GM19240 (cell line): ENCODE measurements around the gene GSG1L.

Source experiments
- DNase-seq: peaks from one replicate; pipeline ENCODE4 v3.0.0; 2011; ENCODE audit warnings: low spot score; ENCODE audit not compliant: insufficient read length

The GSG1L gene

DNA sequence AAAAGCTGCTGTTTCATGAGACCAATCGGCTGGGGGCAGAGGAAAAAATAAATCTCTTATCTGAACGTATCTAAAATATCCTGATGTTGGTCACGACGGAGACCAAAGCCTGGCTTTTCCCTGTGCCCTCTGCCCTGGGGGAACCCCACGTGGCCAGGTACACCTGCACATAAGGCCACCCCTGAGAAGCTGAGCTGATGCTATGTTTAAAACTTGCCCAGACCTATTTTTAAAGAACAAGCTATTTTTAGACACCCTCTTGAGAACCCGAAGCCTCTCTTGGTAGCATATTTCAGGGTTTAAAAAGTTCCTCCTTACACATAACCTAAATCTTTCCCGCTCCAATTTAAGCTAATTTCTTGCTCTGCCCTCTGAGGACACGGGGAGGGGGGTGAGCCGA is 210.4 kb downstream of the GSG1L start:
- no peak for DNase-seq

GRCh38 chr16:27852681-27853080 is 210.8 kb downstream of the GSG1L start:
- DNase-seq: no peak

GRCh38 chr16:27852116-27852515 is 211.4 kb downstream of the GSG1L start:
- DNase-seq: no peak

DNA sequence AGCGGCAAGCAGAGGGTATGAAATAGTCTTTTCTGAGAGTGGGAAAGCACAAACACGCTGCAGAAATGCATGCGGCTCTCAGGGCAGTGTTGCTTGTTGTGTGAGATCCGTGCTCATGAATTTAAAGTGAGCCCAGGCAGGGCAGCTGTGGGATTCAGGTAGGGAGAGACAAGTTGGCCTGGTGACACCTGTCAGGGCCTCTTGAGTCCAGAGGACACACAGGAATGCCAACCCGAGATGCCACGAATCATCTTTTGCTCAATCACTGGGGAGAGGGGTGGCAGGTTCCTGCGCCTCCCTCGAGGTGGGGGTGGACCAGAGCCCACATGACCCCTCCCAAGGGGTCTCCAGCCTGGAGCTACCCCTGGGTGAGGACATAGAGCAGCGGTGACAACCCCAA is 211.9 kb downstream of the GSG1L start:
- no peak for DNase-seq

- no peak for DNase-seq
Observed at GRCh38 chr16:27849621-27850020, 213.9 kb downstream of the GSG1L start.

DNA sequence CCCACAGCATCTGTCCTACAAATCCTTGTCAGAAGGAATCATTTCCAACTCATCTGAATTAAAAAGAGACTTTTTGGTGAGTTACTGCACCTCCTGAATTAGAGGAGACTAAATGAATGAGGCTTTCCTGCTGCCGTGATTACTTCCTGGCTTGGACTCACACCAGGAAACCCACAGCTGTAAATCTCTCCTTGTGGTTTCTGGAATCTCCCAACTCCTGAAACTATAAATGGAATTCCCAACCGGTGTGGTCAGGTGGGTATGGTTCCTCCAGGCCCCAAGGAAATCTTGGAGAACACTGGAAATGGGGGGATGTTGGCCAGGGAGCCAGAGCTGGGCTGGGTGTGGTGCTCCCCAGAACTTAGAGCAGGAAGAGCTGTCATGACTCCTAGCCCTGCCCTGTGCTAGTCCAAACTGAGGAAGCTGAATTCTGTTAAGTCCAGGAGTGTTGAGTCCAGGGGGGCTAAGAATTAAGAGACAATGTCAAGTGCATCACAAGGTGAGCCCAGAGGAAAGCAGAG is 216.4 kb downstream of the GSG1L start:
- DNase-seq: no peak

DNA sequence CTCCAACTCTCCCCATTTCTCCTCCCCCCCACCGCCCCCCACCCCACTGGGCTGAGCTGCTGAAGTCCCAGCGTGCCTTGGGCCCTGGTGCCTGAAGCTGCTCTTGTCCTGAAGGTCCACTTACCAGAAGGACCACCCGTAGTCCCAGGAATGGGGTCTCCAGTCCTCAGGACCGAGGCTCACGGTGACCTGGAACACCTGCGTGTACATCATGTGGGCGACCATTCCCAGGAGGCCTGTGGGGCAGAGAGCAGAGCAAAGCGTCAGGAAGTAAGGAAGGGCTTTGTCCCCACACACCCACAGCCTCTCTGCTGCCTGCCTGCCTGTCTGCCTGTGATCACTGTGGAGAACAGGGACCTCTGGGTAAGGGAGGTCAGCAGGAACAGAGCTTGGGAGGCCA is 218.7 kb downstream of the GSG1L start:
- DNase-seq: no peak

DNA sequence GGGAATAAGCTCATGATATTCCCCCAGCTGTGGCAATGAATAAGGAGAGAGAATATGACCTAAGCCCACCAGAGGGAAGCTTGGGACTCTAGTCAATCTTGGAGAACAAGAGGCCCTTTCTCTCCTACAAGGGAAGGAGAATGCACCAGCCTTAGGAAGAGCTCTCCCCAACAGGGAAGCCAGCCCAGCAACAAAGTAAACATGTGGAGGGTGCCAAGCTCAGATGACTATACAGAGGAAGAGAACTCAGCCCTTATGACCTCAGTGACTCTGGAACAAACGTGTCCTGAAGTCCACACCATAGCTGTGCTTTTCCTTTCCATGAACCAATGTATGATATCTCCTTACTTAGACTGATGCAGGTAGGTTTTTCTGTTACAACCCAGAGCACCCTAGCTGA is 219.7 kb downstream of the GSG1L start:
- no peak for DNase-seq

DNA sequence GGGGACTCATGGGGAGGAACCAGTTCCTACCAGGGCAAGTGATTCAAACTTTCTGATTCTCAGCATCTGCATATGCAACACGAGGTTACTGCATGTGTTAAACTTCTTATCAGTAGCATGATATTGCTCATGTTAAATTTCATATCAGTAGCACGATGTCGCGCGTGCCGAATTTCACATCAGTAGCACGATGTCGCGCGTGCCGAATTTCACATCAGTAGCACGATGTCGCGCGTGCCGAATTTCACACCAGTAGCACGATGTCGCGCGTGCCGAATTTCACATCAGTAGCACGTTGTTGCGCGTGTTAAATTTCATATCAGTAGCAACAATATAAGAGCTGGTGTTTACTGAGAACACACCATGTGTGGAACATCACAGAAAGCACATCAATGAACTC is 221.6 kb downstream of the GSG1L start:
- DNase-seq: no peak

- DNase-seq: no peak
Observed at GRCh38 chr16:27841061-27841801, 222.3 kb downstream of the GSG1L start.

- DNase-seq: no peak
Observed at GRCh38 chr16:27840311-27841060, 223.0 kb downstream of the GSG1L start.

GRCh38 chr16:27839419-27839818 is 224.1 kb downstream of the GSG1L start:
- DNase-seq: no peak

- no peak for DNase-seq
Observed at GRCh38 chr16:27838536-27839175, 224.9 kb downstream of the GSG1L start.

DNA sequence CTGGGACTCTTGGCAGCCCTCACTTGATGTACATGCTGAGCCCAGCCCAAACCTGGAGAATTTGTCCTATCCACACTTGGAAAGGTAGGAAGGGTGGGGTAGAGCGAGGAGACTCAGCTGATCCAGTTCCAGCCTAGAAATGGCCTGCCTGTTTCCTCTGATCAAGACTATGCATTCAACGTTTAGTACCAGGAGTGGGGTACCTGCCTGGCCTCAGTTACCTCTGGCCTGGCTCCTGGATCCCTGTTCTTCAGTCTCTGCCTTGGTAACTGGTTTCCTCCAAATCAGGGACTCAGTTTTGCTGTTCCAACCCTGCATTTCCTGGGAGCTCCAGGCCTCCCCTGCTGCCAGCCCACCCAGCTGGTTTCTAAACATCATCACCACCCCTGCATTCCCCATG is 233.5 kb downstream of the GSG1L start:
- no peak for DNase-seq

DNA sequence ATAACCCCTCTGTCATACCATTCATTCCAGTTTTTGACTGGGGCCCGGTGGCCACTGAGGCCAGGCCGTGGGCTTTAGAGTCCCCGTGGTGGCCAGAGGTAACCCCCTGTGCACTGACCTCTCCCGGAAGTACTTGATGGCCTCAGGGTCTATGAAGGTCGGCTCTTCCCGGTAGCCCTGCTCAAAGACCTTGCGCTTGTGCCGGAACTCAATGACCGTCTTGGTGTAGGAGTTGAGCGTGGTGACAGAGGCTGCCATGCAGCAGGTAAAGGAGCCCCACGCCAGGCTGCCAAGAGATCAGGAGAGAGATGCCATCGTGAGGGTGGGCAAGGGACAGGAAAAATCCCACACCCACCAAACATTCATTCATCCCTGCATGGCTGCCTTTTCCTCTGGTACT is 234.8 kb downstream of the GSG1L start:
- no peak for DNase-seq

- no peak for DNase-seq
Observed at GRCh38 chr16:27827765-27828164, 235.7 kb downstream of the GSG1L start.

GRCh38 chr16:27826893-27827289 is 236.6 kb downstream of the GSG1L start:
- no peak for DNase-seq

DNA sequence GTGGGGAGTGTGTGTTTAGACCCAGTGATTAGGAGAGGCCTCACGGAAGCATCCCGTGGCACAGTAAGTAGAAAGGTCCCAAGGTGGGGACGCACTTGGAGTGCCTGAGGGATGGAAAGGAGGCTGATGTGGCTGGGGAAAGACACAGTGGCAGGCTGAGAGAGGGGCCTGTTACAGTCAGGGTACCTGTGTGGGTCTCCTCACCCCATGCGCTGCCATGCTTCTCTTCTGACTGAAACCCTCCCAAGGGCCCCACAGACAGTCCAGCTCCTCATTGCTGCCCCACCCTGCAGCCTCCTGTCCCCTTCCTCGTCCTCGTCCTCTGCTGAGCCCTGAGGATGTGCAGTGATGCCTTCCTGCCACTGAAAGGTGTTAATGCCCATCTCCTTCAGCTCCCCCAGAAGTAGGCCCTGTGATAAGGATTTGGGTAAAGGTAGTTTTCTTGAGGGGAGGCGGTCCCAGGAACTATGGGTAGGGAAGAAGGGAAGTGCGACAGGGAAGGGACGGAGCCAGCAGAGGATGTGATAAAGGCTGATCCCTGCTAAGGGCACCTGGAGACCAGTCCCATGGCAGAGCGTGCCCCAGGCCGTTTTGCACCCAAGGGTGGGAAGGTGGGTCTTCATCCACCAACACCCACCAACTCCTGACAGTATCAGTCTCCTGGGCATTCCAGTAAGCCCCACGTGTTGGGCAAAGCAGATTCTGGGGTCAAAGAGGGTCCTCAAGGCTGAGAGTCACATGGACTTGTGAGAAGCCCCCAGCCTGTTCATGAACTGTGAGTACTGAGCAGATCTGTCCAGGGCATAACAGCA is 237.2 kb downstream of the GSG1L start:
- DNase-seq: no peak

DNA sequence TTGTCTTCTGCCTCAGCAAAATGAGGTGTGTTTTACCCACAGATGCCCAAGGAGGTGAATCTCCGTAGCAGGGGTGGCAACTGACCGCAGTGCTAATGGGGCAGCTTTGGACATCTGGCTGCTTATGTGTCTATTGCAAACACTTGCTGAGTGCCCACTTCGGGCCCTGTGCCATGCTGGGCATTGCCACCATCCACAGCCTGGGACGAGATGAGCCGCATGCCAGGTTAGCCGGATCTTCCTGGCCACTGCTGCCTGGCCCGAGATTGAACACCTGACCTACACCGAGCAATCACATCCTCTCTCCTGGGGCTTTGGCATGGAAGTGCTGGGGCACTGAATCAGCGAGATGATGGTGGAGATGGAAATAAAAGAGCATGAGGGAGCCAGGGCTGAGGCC is 238.7 kb downstream of the GSG1L start:
- DNase-seq: no peak

DNA sequence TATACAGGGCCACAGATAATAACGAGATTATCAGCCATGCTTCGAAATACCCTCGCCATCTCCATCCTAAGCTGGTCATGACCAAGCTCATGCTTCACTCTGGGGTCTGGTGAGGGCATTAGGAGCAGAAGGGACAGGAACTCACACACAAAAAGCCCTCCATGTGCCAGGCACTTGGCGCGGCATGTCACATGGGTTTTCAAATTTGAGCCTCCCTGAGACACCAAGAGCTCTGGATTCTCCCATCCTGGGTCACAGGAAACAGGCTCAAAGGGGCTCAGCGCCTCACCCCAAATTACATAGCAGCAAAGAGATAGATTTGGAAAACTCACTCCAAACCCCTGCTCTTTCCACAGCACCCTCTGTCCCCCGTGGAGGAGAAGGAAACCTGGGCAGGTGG is 239.5 kb downstream of the GSG1L start:
- DNase-seq: no peak

GRCh38 chr16:27823421-27823820 is 240.1 kb downstream of the GSG1L start:
- no peak for DNase-seq
